A549 (cell line): ENCODE data around the gene TNIK.

Experiments
- CTCF ChIP-seq: fragments of >200 bp; sonication (Bioruptor Twin); formaldehyde crosslinking; IDR thresholded peaks from 3 replicates; pipeline ENCODE4 v1.5.1; 2016
- HDAC2 ChIP-seq: fragments of 200-600 bp; sonication (generic); IDR thresholded peaks from 2 replicates; pipeline ENCODE4 v1.6.1; 2016
- HOXB13 ChIP-seq: fragments of 250-450 bp; sonication (Bioruptor Pico); IDR thresholded peaks from 2 replicates; pipeline ENCODE4 v1.5.0; 2020; ENCODE audit warnings: low read depth, mild to moderate bottlenecking, moderate library complexity
- POLR2A ChIP-seq: IDR thresholded peaks from 2 replicates; pipeline ENCODE4 v1.6.1; 2012; ENCODE audit warnings: mild to moderate bottlenecking, low read length
- RCOR1 ChIP-seq: fragments of 150-350 bp; IDR thresholded peaks from 2 replicates; pipeline ENCODE4 v1.6.1; 2014; ENCODE audit warnings: antibody characterized with exemption, low read length, low read depth
- USF2 ChIP-seq: fragments of 450-650 bp; IDR thresholded peaks from 2 replicates; pipeline ENCODE4 v1.6.1; 2014; ENCODE audit warnings: antibody characterized with exemption
- ZSCAN20 ChIP-seq: fragments of 250-450 bp; sonication (Bioruptor Pico); IDR thresholded peaks from 2 replicates; pipeline ENCODE4 v1.8.0; 2022; ENCODE audit warnings: mild to moderate bottlenecking, moderate library complexity

- TF ChIP-seq USF2 (no peak), HDAC2 (no peak), POLR2A (no peak), CTCF (no peak), RCOR1 (no peak), HOXB13 (CRISPR knock-in tag) (no peak), ZSCAN20 (CRISPR knock-in tag) (no peak)
These were observed 232.0 kb downstream of the TNIK start for GRCh38 chr3:171228240-171228639.
